DOHH2 (cell line): ENCODE measurements around the gene DCAF11.

Experiments used
- H3F3A ChIP-seq: fragments of 200-600 bp; sonication (generic), shearing (Covaris generic); 2 replicates; pipeline ENCODE4 v1.6.0; 2016; ENCODE audit warnings: antibody characterized with exemption, mild to moderate bottlenecking; ENCODE audit not compliant: control insufficient read depth, insufficient read depth
- H3K27ac ChIP-seq: fragments of 200-600 bp; sonication (generic); 2 replicates; pipeline ENCODE4 v1.5.1; 2014; ENCODE audit warnings: low read depth, mild to moderate bottlenecking, low read length, moderate library complexity
- H3K27me3 ChIP-seq: fragments of 200-600 bp; sonication (generic); 2 replicates; pipeline ENCODE4 v1.6.1; 2014; ENCODE audit warnings: mild to moderate bottlenecking, low read length, mixed read lengths; ENCODE audit not compliant: control insufficient read depth
- H3K36me3 ChIP-seq: fragments of 200-600 bp; sonication (generic); 2 replicates; pipeline ENCODE4 v1.6.1; 2014; ENCODE audit warnings: mild to moderate bottlenecking, low read length, moderate library complexity, mixed read lengths; ENCODE audit not compliant: control insufficient read depth
- H3K4me1 ChIP-seq: fragments of 200-600 bp; sonication (generic); 2 replicates; pipeline ENCODE4 v1.6.1; 2014; ENCODE audit warnings: mild to moderate bottlenecking, low read length, mixed read lengths; ENCODE audit not compliant: control insufficient read depth
- H3K4me2 ChIP-seq: fragments of 200-600 bp; sonication (generic); 2 replicates; pipeline ENCODE4 v1.6.0; 2014; ENCODE audit warnings: mild to moderate bottlenecking, low read length, moderate library complexity
- H3K4me3 ChIP-seq: fragments of 200-600 bp; sonication (generic); 2 replicates; pipeline ENCODE4 v1.5.1; 2014; ENCODE audit warnings: mild to moderate bottlenecking, low read length, mixed read lengths
- H3K79me2 ChIP-seq: fragments of 200-600 bp; sonication (generic); 2 replicates; pipeline ENCODE4 v1.6.1; 2014; ENCODE audit warnings: mild to moderate bottlenecking, low read length, mixed read lengths; ENCODE audit not compliant: control insufficient read depth
- H3K9me2 ChIP-seq: fragments of 200-600 bp; sonication (generic); replicated peaks from 2 replicates; pipeline ENCODE4 v1.6.1; 2014; ENCODE audit warnings: mild to moderate bottlenecking, low read length, mixed read lengths; ENCODE audit not compliant: control insufficient read depth
- H3K9me3 ChIP-seq: fragments of 200-600 bp; sonication (generic); 2 replicates; pipeline ENCODE4 v1.6.1; 2014; ENCODE audit warnings: antibody characterized with exemption, low read length, mixed read lengths; ENCODE audit not compliant: control insufficient read depth, insufficient read depth
- H4K20me1 ChIP-seq: fragments of 200-600 bp; sonication (generic); 2 replicates; pipeline ENCODE4 v1.6.0; 2014; ENCODE audit warnings: low read depth, mild to moderate bottlenecking, antibody characterized with exemption, low read length, moderate library complexity; ENCODE audit not compliant: control insufficient read depth, insufficient read depth
- CTCF ChIP-seq: fragments of 200-600 bp; sonication (generic); IDR thresholded peaks from one replicate; pipeline ENCODE4 v1.5.1; 2014; ENCODE audit warnings: antibody characterized with exemption, mild to moderate bottlenecking, low read depth, low read length; ENCODE audit not compliant: poor library complexity, severe bottlenecking
- EZH2phosphoT487 ChIP-seq: fragments of 200-600 bp; sonication (generic); IDR thresholded peaks from 2 replicates; pipeline ENCODE4 v1.6.1; 2017; ENCODE audit warnings: borderline replicate concordance, mild to moderate bottlenecking, antibody characterized with exemption, low read length, moderate library complexity, mixed read lengths

DCAF11 gene

GRCh38 chr14:24066496-24067132, 48.0 kb upstream of the DCAF11 start:
- Histone ChIP-seq H3F3A (no peaks in the 10 kb centered on the region), H3K36me3 (no peaks in the 10 kb centered on the region), H3K4me2 (no peak overlapping the region), H3K27me3 (no peaks in the 10 kb centered on the region), H4K20me1 (no peaks in the 10 kb centered on the region), H3K9me3 (no peaks in the 10 kb centered on the region), H3K4me3 (no peak overlapping the region), H3K27ac (no peak overlapping the region), H3K79me2 (no peaks in the 10 kb centered on the region), H3K9me2 (no peaks in the 10 kb centered on the region), H3K4me1 (no peaks in the 10 kb centered on the region)
- TF ChIP-seq EZH2phosphoT487 (no peak), CTCF (no peak)

GRCh38 chr14:24067133-24068082, 47.2 kb upstream of the DCAF11 start:
- no peaks in the 10 kb centered on the region for H3K36me3 ChIP-seq
- no peaks in the 10 kb centered on the region for H3K9me2 ChIP-seq
- H3K27ac ChIP-seq, result no peak overlapping the region
- TF ChIP-seq CTCF (no peak), EZH2phosphoT487 (no peak)
- no peaks in the 10 kb centered on the region for H3K9me3 ChIP-seq
- no peak overlapping the region for H3K4me3 ChIP-seq
- no peaks in the 10 kb centered on the region for H4K20me1 ChIP-seq
- no peaks in the 10 kb centered on the region for H3F3A ChIP-seq
- no peaks in the 10 kb centered on the region for H3K4me1 ChIP-seq
- H3K4me2 ChIP-seq, result no peak overlapping the region
- H3K79me2 ChIP-seq, result no peaks in the 10 kb centered on the region
- H3K27me3 ChIP-seq, result no peaks in the 10 kb centered on the region

- no peaks in the 10 kb centered on the region for H3K79me2 ChIP-seq
- no peak overlapping the region for H3K4me2 ChIP-seq
- H3K4me1 ChIP-seq, result no peaks in the 10 kb centered on the region
- no peaks in the 10 kb centered on the region for H3F3A ChIP-seq
- H3K9me3 ChIP-seq, result no peaks in the 10 kb centered on the region
- no peaks in the 10 kb centered on the region for H4K20me1 ChIP-seq
- H3K27me3 ChIP-seq, result no peaks in the 10 kb centered on the region
- no peaks in the 10 kb centered on the region for H3K36me3 ChIP-seq
- no peak overlapping the region for H3K27ac ChIP-seq
- TF ChIP-seq CTCF, result no peak
- no peak for TF ChIP-seq EZH2phosphoT487
- H3K4me3 ChIP-seq, result no peak overlapping the region
- no peaks in the 10 kb centered on the region for H3K9me2 ChIP-seq
Observed at GRCh38 chr14:24068711-24069410, 45.7 kb upstream of the DCAF11 start.
